Measurements from ENCODE around the gene NMB. TPM values are rescaled to one million over a fixed set of nuclear protein-coding genes. Genes with fewer than 3 reads are reported as not detected.

NMB gene
- total and polyA plus RNA-seq, 2 experiments from 2014 or later: 7.7 to 8.2 TPM

DNA sequence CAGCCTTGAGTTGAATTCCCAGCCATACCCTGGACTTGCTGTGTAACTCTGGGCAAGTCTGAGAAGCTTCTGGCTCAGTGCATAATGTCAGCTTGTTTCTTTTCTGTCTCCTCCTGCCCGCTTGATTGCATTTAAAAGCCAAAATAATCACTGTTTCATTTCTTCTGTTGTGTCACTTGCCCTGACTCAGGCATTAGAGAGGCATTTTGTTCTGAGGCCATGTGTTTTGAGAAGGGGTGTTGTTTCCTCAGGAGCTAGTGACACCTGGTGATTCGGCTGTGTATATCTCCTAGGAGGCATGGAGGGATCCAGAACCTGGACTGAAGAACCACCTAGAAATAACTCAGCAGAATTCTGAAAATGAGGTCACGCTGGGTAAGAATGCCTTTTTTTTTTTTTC lies 19.9 kb downstream of the NMB start:
- Histone ChIP-seq H4K20me1 (ENCODE audit: insufficient read depth) (no peaks in the 10 kb centered on the region), H3K4me2 (ENCODE audit: unreplicated experiment) (no peak overlapping the region), H3K9me2 (ENCODE audit: insufficient read depth) (no peaks in the 10 kb centered on the region), H3K36me3 (ENCODE audit: low read depth) (peaks cover 37% of the 10 kb centered on the region; the same call in 1 of the 2 replicates), H3K27ac (no peak overlapping the region; the same call in 1 of the 2 replicates), H3K9ac (no peak overlapping the region), H3K79me2 (ENCODE audit: insufficient read depth) (peaks cover 23% of the 10 kb centered on the region), H3F3A (ENCODE audit: insufficient read depth) (peaks cover 18% of the 10 kb centered on the region; the same call in 1 of the 2 replicates), H3K27me3 (replicated peaks; ENCODE audit: insufficient read depth) (no peaks in the 10 kb centered on the region), H3K9me3 (ENCODE audit: low read depth) (no peaks in the 10 kb centered on the region), H2AFZ (no peak overlapping the region), H3K4me3 (no peak overlapping the region), H3K4me1 (ENCODE audit: insufficient read depth) (peaks cover 7% of the 10 kb centered on the region; the same call in 1 of the 2 replicates)
- in situ Hi-C loops (cut with MboI): no loop called here
- peak; percentile 56 for DNase-seq
- 81 to 82% methylated on average over 3 of the region's 3 CpGs for WGBS, 2 experiments (ENCODE audit: low coverage in 1 of 2, low lambda C conversion rate in 2 of 2, missing lambda C conversion rate in 2 of 2)
- TF ChIP-seq EZH2phosphoT487 (IDR thresholded peaks at IDR 0.05; ENCODE audit: insufficient read depth, low read depth): no peak
- TF ChIP-seq EZH2 (IDR thresholded peaks at IDR 0.05; ENCODE audit: insufficient read depth, poor library complexity, severe bottlenecking): no peak

GRCh38 chr15:84634228-84634837 lies 23.7 kb downstream of the NMB start:
- peak overlapping the region; percentile 72 for H3K9ac ChIP-seq
- WGBS, 2 experiments (ENCODE audit: low coverage in 1 of 2, low lambda C conversion rate in 2 of 2, missing lambda C conversion rate in 2 of 2): 30 to 33% methylated on average over 23 of the region's 23 CpGs
- TF ChIP-seq EZH2 (IDR thresholded peaks at IDR 0.05; ENCODE audit: insufficient read depth, poor library complexity, severe bottlenecking): no peak
- no peak for TF ChIP-seq EZH2phosphoT487 (IDR thresholded peaks at IDR 0.05; ENCODE audit: insufficient read depth, low read depth)
- H2AFZ ChIP-seq: peak overlapping the region; percentile 95
- in situ Hi-C loops (cut with MboI): no loop called here
- H3K9me3 ChIP-seq (ENCODE audit: low read depth): no peaks in the 10 kb centered on the region
- H3K9me2 ChIP-seq (ENCODE audit: insufficient read depth): no peaks in the 10 kb centered on the region
- peak overlapping the region; percentile 97 for H3K4me2 ChIP-seq (ENCODE audit: unreplicated experiment)
- peak overlapping the region; percentile 64 for H3K27ac ChIP-seq
- peak overlapping the region; percentile 91 for H3K4me3 ChIP-seq
- H3K79me2 ChIP-seq (ENCODE audit: insufficient read depth): peaks cover 40% of the 10 kb centered on the region
- H4K20me1 ChIP-seq (ENCODE audit: insufficient read depth): no peaks in the 10 kb centered on the region
- DNase-seq: no peak
- peaks cover 12% of the 10 kb centered on the region for H3K4me1 ChIP-seq (ENCODE audit: insufficient read depth)
- peaks cover 33% of the 10 kb centered on the region for H3F3A ChIP-seq (ENCODE audit: insufficient read depth)
- H3K27me3 ChIP-seq (replicated peaks; ENCODE audit: insufficient read depth): no peaks in the 10 kb centered on the region
- peaks cover 8% of the 10 kb centered on the region; the same call in 1 of the 2 replicates for H3K36me3 ChIP-seq (ENCODE audit: low read depth)

GRCh38 chr15:84633311-84634227 lies 24.4 kb downstream of the NMB start:
- peaks cover 40% of the 10 kb centered on the region for H3K79me2 ChIP-seq (ENCODE audit: insufficient read depth)

GRCh38 chr15:84631706-84632272 lies 26.2 kb downstream of the NMB start:
- Histone ChIP-seq H3K4me2 (ENCODE audit: unreplicated experiment) (peak overlapping the region; percentile 97), H3K27me3 (replicated peaks; ENCODE audit: insufficient read depth) (no peaks in the 10 kb centered on the region), H3K27ac (peak overlapping the region; percentile 64), H3K9ac (peak overlapping the region; percentile 72), H3K9me2 (ENCODE audit: insufficient read depth) (no peaks in the 10 kb centered on the region), H3F3A (ENCODE audit: insufficient read depth) (peaks cover 23% of the 10 kb centered on the region), H2AFZ (peak overlapping the region; percentile 95), H3K4me1 (ENCODE audit: insufficient read depth) (peaks cover 12% of the 10 kb centered on the region), H3K4me3 (peak overlapping the region; percentile 91), H4K20me1 (ENCODE audit: insufficient read depth) (no peaks in the 10 kb centered on the region), H3K79me2 (ENCODE audit: insufficient read depth) (peaks cover 40% of the 10 kb centered on the region), H3K9me3 (ENCODE audit: low read depth) (no peaks in the 10 kb centered on the region), H3K36me3 (ENCODE audit: low read depth) (0 out of 2 replicates have a peak, but pooled peaks cover 3% of the 10 kb centered on the region)
- peak; percentile 51 for DNase-seq
- TF ChIP-seq EZH2phosphoT487 (IDR thresholded peaks at IDR 0.05; ENCODE audit: insufficient read depth, low read depth) (no peak), EZH2 (IDR thresholded peaks at IDR 0.05; ENCODE audit: insufficient read depth, poor library complexity, severe bottlenecking) (no peak)
- in situ Hi-C loops (cut with MboI): no loop called here
- WGBS, 2 experiments (ENCODE audit: low coverage in 1 of 2, low lambda C conversion rate in 2 of 2, missing lambda C conversion rate in 2 of 2): 23 to 24% methylated on average over 7 of the region's 7 CpGs

More at GRCh38 chr15:84633311-84634227, 24.4 kb downstream of the NMB start:
- DNase-seq: peak; percentile 86
- H2AFZ ChIP-seq: peak overlapping the region; percentile 95
- peak overlapping the region; percentile 72 for H3K9ac ChIP-seq
- peaks cover 12% of the 10 kb centered on the region for H3K4me1 ChIP-seq (ENCODE audit: insufficient read depth)
- H3K9me2 ChIP-seq (ENCODE audit: insufficient read depth): no peaks in the 10 kb centered on the region
- in situ Hi-C loops (cut with MboI): no loop called here
- TF ChIP-seq EZH2 (IDR thresholded peaks at IDR 0.05; ENCODE audit: insufficient read depth, poor library complexity, severe bottlenecking): no peak
- TF ChIP-seq EZH2phosphoT487 (IDR thresholded peaks at IDR 0.05; ENCODE audit: insufficient read depth, low read depth): no peak
- H3F3A ChIP-seq (ENCODE audit: insufficient read depth): peaks cover 33% of the 10 kb centered on the region
- H3K27ac ChIP-seq: peak overlapping the region; percentile 64
- 2% methylated on average over 73 to 85 of the region's 105 CpGs for WGBS, 2 experiments (ENCODE audit: low coverage in 1 of 2, low lambda C conversion rate in 2 of 2, missing lambda C conversion rate in 2 of 2)
- H3K36me3 ChIP-seq (ENCODE audit: low read depth): peaks cover 6% of the 10 kb centered on the region; the same call in 1 of the 2 replicates
- H3K27me3 ChIP-seq (replicated peaks; ENCODE audit: insufficient read depth): no peaks in the 10 kb centered on the region
- H3K4me2 ChIP-seq (ENCODE audit: unreplicated experiment): peak overlapping the region; percentile 97
- no peaks in the 10 kb centered on the region for H4K20me1 ChIP-seq (ENCODE audit: insufficient read depth)
- peak overlapping the region; percentile 91 for H3K4me3 ChIP-seq
- no peaks in the 10 kb centered on the region for H3K9me3 ChIP-seq (ENCODE audit: low read depth)

Measured in GM23248 (cell line).